Naive B cell (primary cell): ENCODE results near the gene SPAG6. TPM values are rescaled to one million over a fixed set of nuclear protein-coding genes. Genes with fewer than 3 reads are reported as not detected.
"Not testable (repeated sequence)": the region's sequence is repeated elsewhere in the genome, so short reads cannot be mapped to it uniquely, and the experiment has no call there.

Experiments used
- ATAC-seq, 2 donors: fragments of 150-1000 bp; cut with Tn5 transposase; 2 replicates each; pipeline ENCODE4 v1.10.0; 2021; ENCODE audit warnings: low read depth in 2 of 2, mild to moderate bottlenecking in 2 of 2, moderate library complexity in 2 of 2
- DNase-seq: peaks from one replicate; pipeline ENCODE4 v3.0.0; 2022
- H3K27ac Mint-ChIP-seq, 6 donors: one replicate each; pipeline ENCODE4 v1.8.0; 2020 to 2022; ENCODE audit warnings: mild to moderate bottlenecking in 6 of 6, mixed read lengths in 6 of 6, moderate library complexity in 5 of 6, inconsistent platforms in 2 of 6
- H3K27me3 Mint-ChIP-seq, 3 donors: one replicate each; pipeline ENCODE4 v1.8.0; 2021 to 2022; ENCODE audit warnings: mixed read lengths in 3 of 3, mild to moderate bottlenecking in 1 of 3
- H3K36me3 Mint-ChIP-seq, 2 donors: one replicate each; pipeline ENCODE4 v1.8.0; 2020 to 2022; ENCODE audit warnings: mixed read lengths in 2 of 2, inconsistent platforms in 1 of 2, mild to moderate bottlenecking in 1 of 2
- H3K4me1 Mint-ChIP-seq, 3 donors: one replicate each; pipeline ENCODE4 v1.8.0; 2020 to 2022; ENCODE audit warnings: mixed read lengths in 3 of 3, inconsistent platforms in 1 of 3, mild to moderate bottlenecking in 1 of 3, moderate library complexity in 1 of 3
- H3K4me3 Mint-ChIP-seq, 8 donors: one replicate each; pipeline ENCODE4 v1.8.0; 2020 to 2022; ENCODE audit warnings: mild to moderate bottlenecking in 8 of 8, mixed read lengths in 8 of 8, moderate library complexity in 8 of 8, inconsistent platforms in 2 of 8
- H3K9me3 Mint-ChIP-seq, 7 donors: one replicate each; pipeline ENCODE4 v1.8.0; 2020 to 2022; ENCODE audit warnings: mixed read lengths in 7 of 7, mild to moderate bottlenecking in 5 of 7, inconsistent platforms in 2 of 7, moderate library complexity in 1 of 7
- polyA plus RNA-seq, 6 donors: library from polyadenylated mRNA; unstranded; fragments of 300-500 nt; fragmentation: Illumina TruSeq; gene quantifications; one replicate each; pipeline ENCODE4 v1.2.3, GENCODE V29; 2021; ENCODE audit warnings: low read depth in 6 of 6

The SPAG6 gene
- polyA plus RNA-seq, 6 donors from 2014 or later, result not detected

- peak overlapping the region; percentile 81 to 97 (median 94) for H3K4me3 Mint-ChIP-seq
- H3K27me3 Mint-ChIP-seq, result peaks cover 34 to 66% (median 52%) of the 10 kb centered on the region in 3 donors
- peak overlapping the region; percentile 92 to 97 (median 97) for H3K27ac Mint-ChIP-seq
- H3K36me3 Mint-ChIP-seq, result no peaks in the 10 kb centered on the region
- DNase-seq (peak; percentile 74), ATAC-seq (peak; percentile 53 to 62)
- peaks cover 0 to 10% (median 3%) of the 10 kb centered on the region in 7 donors for H3K9me3 Mint-ChIP-seq
- H3K4me1 Mint-ChIP-seq, result peaks cover 7 to 24% (median 15%) of the 10 kb centered on the region in 3 donors
Measured at GRCh38 chr10:22340329-22341189, 4.7 kb upstream of the SPAG6 start.

- peak overlapping the region in 5 of 6 donors; percentile 11 to 97 (median 84) for H3K27ac Mint-ChIP-seq
- peak overlapping the region; percentile 74 to 92 (median 81) for H3K4me3 Mint-ChIP-seq
- peaks cover 0 to 4% of the 10 kb centered on the region in 2 donors for H3K36me3 Mint-ChIP-seq
- peaks cover 42 to 72% (median 56%) of the 10 kb centered on the region in 3 donors for H3K27me3 Mint-ChIP-seq
- peaks cover 0 to 15% (median 6%) of the 10 kb centered on the region in 7 donors for H3K9me3 Mint-ChIP-seq
- peaks cover 10 to 22% (median 21%) of the 10 kb centered on the region in 3 donors for H3K4me1 Mint-ChIP-seq
- DNase-seq, result no peak
- no peak for ATAC-seq
Measured at GRCh38 chr10:22341190-22341925, 3.9 kb upstream of the SPAG6 start.

- Mint-ChIP-seq H3K9me3 (peaks cover 0 to 18% (median 6%) of the 10 kb centered on the region in 7 donors), H3K27ac (peak overlapping the region in 4 of 6 donors; percentile 51 to 97 (median 79)), H3K4me1 (peaks cover 12 to 21% (median 17%) of the 10 kb centered on the region in 3 donors), H3K4me3 (peak overlapping the region in 5 of 8 donors; percentile 55 to 92 (median 81)), H3K36me3 (peaks cover 0 to 8% of the 10 kb centered on the region in 2 donors), H3K27me3 (peaks cover 47 to 75% (median 55%) of the 10 kb centered on the region in 3 donors)
- DNase-seq, result no peak
- no peak for ATAC-seq
Measured at GRCh38 chr10:22341926-22342196, 3.4 kb upstream of the SPAG6 start.

- Mint-ChIP-seq H3K27me3 (peaks cover 53 to 73% (median 56%) of the 10 kb centered on the region in 3 donors), H3K27ac (peak overlapping the region in 2 of 6 donors; percentile 51 to 61), H3K4me3 (peak overlapping the region in 1 of 8 donors; percentile 92), H3K4me1 (peaks cover 12 to 18% (median 16%) of the 10 kb centered on the region in 3 donors), H3K9me3 (peaks cover 0 to 18% (median 7%) of the 10 kb centered on the region in 7 donors), H3K36me3 (peaks cover 0 to 8% of the 10 kb centered on the region in 2 donors)
- ATAC-seq (no peak), DNase-seq (no peak)
Measured at GRCh38 chr10:22342421-22342820, 2.9 kb upstream of the SPAG6 start.

- peaks cover 53 to 64% (median 57%) of the 10 kb centered on the region in 3 donors for H3K27me3 Mint-ChIP-seq
- peaks cover 12 to 18% (median 16%) of the 10 kb centered on the region in 3 donors for H3K4me1 Mint-ChIP-seq
- H3K36me3 Mint-ChIP-seq, result peaks cover 0 to 8% of the 10 kb centered on the region in 2 donors
- peak overlapping the region in 3 of 6 donors; percentile 21 to 91 (median 41) for H3K27ac Mint-ChIP-seq
- ATAC-seq (no peak), DNase-seq (no peak)
- peaks cover 0 to 18% (median 7%) of the 10 kb centered on the region in 7 donors for H3K9me3 Mint-ChIP-seq
- H3K4me3 Mint-ChIP-seq, result peak overlapping the region in 2 of 8 donors; percentile 38 to 73
Measured at GRCh38 chr10:22343731-22344130, 1.6 kb upstream of the SPAG6 start.

- Mint-ChIP-seq H3K27ac (peak overlapping the region in 5 of 6 donors; percentile 21 to 91 (median 79)), H3K4me1 (peaks cover 12 to 18% (median 16%) of the 10 kb centered on the region in 3 donors), H3K36me3 (peaks cover 0 to 8% of the 10 kb centered on the region in 2 donors), H3K9me3 (peaks cover 0 to 18% (median 7%) of the 10 kb centered on the region in 7 donors), H3K27me3 (peaks cover 53 to 60% (median 59%) of the 10 kb centered on the region in 3 donors), H3K4me3 (peak overlapping the region in 3 of 8 donors; percentile 43 to 73 (median 58))
- no peak for ATAC-seq
- no peak for DNase-seq
Measured at GRCh38 chr10:22344249-22344648, 1.0 kb upstream of the SPAG6 start.

- ATAC-seq (no peak), DNase-seq (no peak)
- H3K9me3 Mint-ChIP-seq, result peaks cover 0 to 18% (median 7%) of the 10 kb centered on the region in 7 donors
- peaks cover 53 to 60% (median 59%) of the 10 kb centered on the region in 3 donors for H3K27me3 Mint-ChIP-seq
- peak overlapping the region; percentile 20 to 75 (median 60) for H3K4me3 Mint-ChIP-seq
- peak overlapping the region in 4 of 6 donors; percentile 78 to 91 (median 85) for H3K27ac Mint-ChIP-seq
- peaks cover 12 to 18% (median 15%) of the 10 kb centered on the region in 3 donors for H3K4me1 Mint-ChIP-seq
- peaks cover 0 to 8% of the 10 kb centered on the region in 2 donors for H3K36me3 Mint-ChIP-seq
Measured at GRCh38 chr10:22344781-22345300, 455 bp upstream of the SPAG6 start.

GRCh38 chr10:22346096-22346661, 883 bp downstream of the SPAG6 start:
- Mint-ChIP-seq H3K36me3 (peaks cover 0 to 8% of the 10 kb centered on the region in 2 donors), H3K4me1 (peaks cover 8 to 13% (median 9%) of the 10 kb centered on the region in 3 donors), H3K27ac (peak overlapping the region in 5 of 6 donors; percentile 75 to 94 (median 87)), H3K9me3 (peaks cover 0 to 18% (median 7%) of the 10 kb centered on the region in 7 donors), H3K27me3 (peaks cover 52 to 59% (median 53%) of the 10 kb centered on the region in 3 donors), H3K4me3 (peak overlapping the region; percentile 26 to 79 (median 57))
- DNase-seq (no peak), ATAC-seq (no peak)

GRCh38 chr10:22349755-22350154, 4.5 kb downstream of the SPAG6 start:
- H3K27me3 Mint-ChIP-seq, result peaks cover 17 to 36% (median 34%) of the 10 kb centered on the region in 3 donors
- H3K9me3 Mint-ChIP-seq, result peaks cover 0 to 10% (median 7%) of the 10 kb centered on the region in 7 donors
- DNase-seq, result no peak
- H3K4me1 Mint-ChIP-seq, result peaks cover 0 to 7% (median 4%) of the 10 kb centered on the region in 3 donors
- peaks cover 0 to 8% of the 10 kb centered on the region in 2 donors for H3K36me3 Mint-ChIP-seq
- H3K4me3 Mint-ChIP-seq, result no peak overlapping the region
- H3K27ac Mint-ChIP-seq, result no peak overlapping the region
- no peak for ATAC-seq

- Mint-ChIP-seq H3K4me1 (peaks cover 0 to 3% (median 2%) of the 10 kb centered on the region in 3 donors), H3K4me3 (no peak overlapping the region), H3K27ac (no peak overlapping the region), H3K27me3 (peaks cover 16 to 23% (median 21%) of the 10 kb centered on the region in 3 donors), H3K9me3 (peaks cover 0 to 4% (median 4%) of the 10 kb centered on the region in 7 donors), H3K36me3 (peaks cover 0 to 5% of the 10 kb centered on the region in 2 donors)
- DNase-seq (no peak), ATAC-seq (no peak)
Measured at GRCh38 chr10:22351131-22351703, 5.9 kb downstream of the SPAG6 start.

- ATAC-seq (no peak), DNase-seq (no peak)
- peaks cover 6 to 11% (median 6%) of the 10 kb centered on the region in 3 donors for H3K27me3 Mint-ChIP-seq
- no peaks in the 10 kb centered on the region for H3K4me1 Mint-ChIP-seq
- no peaks in the 10 kb centered on the region for H3K9me3 Mint-ChIP-seq
- H3K4me3 Mint-ChIP-seq, result no peak overlapping the region
- no peaks in the 10 kb centered on the region for H3K36me3 Mint-ChIP-seq
- no peak overlapping the region for H3K27ac Mint-ChIP-seq
Measured at GRCh38 chr10:22356324-22356873, 11.1 kb downstream of the SPAG6 start.

GRCh38 chr10:22357770-22358169, 12.5 kb downstream of the SPAG6 start:
- H3K27me3 Mint-ChIP-seq, result peaks cover 6 to 11% (median 6%) of the 10 kb centered on the region in 3 donors
- H3K36me3 Mint-ChIP-seq, H3K9me3 Mint-ChIP-seq, H3K4me3 Mint-ChIP-seq, H3K4me1 Mint-ChIP-seq, H3K27ac Mint-ChIP-seq, ATAC-seq, DNase-seq: not testable (repeated sequence)
